ENCODE measurements around the gene CEP112.

- TF ChIP-seq CTCF (IDR thresholded peaks at IDR 0.05; ENCODE audit: extremely low read depth in 1 of 2, insufficient read depth in 1 of 2, low read depth in 1 of 2, low read length in 2 of 2) (no peak), POLR2A (IDR thresholded peaks at IDR 0.05; ENCODE audit: low read depth, low read length) (no peak), JUN (IDR thresholded peaks at IDR 0.05; ENCODE audit: borderline replicate concordance, insufficient read depth, insufficient read length, low read depth) (no peak)
Observed at GRCh38 chr17:65763786-65764185, 428.1 kb downstream of the CEP112 start.

Data from endothelial cell of umbilical vein (primary cell).